GM19099 (cell line): Measurements from ENCODE around the gene GRK3.

Experiments used
- POLR2A ChIP-seq: IDR thresholded peaks from 3 replicates; pipeline ENCODE4 v1.6.1; 2011; ENCODE audit warnings: low read depth; ENCODE audit not compliant: insufficient read length; ENCODE audit errors: extremely low read depth

The GRK3 gene

DNA sequence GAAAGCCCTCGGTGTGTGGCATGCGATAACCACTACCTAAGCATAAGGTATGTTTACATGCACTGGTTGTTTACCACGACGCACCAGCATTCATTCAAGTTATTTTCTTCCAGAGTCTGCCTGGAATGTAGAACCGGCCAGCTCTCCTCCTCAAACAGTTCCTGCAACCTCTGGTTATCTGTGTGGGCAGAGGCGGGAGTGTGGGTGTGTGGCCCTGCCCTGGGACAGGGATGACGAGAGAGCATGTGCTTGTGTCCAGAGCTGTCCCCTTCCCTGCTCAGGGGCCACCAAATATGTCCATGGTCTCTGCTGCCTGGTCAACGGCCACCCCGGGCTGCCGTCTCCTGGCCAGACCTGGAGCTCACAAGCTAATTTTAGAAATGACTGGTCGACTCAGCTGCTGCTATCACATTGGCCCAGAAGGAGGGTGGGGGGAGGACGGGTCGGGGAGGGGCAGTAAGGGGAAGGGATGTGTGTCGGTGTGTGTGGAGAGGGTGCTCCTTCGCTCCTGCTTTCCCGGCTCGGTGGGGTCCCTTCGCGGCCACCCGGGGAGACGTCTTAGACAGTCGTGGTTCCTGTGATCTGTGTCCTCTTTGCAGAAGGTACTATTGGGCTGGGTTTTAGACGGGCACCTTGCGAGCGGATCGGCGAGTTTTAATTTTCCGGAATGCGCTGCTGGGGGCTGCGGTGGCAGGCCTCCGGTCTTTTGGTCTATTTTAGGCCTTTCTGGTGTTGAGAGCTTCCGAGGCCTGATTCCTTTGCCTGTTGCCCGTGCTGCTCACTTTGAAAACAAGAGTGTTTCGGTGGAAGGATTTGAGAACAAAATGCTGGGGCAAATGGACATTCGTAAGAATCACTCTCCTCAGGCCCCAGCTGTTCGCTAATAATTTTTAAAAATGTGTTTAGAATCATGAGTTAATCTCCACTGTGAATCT is 177.5 kb downstream of the GRK3 start, which contains the start of gene MYO18B:
Gene MYO18B, plus strand, starts transcription at position 497 of the 935 bp plus-strand sequence. CDS start 18,905 bp downstream, outside the sequence.
- no peak for TF ChIP-seq POLR2A

- TF ChIP-seq POLR2A = no peak
Observed at GRCh38 chr22:25742918-25743708, 178.6 kb downstream of the GRK3 start.

GRCh38 chr22:25744694-25745093 is 180.2 kb downstream of the GRK3 start:
- no peak for TF ChIP-seq POLR2A

DNA sequence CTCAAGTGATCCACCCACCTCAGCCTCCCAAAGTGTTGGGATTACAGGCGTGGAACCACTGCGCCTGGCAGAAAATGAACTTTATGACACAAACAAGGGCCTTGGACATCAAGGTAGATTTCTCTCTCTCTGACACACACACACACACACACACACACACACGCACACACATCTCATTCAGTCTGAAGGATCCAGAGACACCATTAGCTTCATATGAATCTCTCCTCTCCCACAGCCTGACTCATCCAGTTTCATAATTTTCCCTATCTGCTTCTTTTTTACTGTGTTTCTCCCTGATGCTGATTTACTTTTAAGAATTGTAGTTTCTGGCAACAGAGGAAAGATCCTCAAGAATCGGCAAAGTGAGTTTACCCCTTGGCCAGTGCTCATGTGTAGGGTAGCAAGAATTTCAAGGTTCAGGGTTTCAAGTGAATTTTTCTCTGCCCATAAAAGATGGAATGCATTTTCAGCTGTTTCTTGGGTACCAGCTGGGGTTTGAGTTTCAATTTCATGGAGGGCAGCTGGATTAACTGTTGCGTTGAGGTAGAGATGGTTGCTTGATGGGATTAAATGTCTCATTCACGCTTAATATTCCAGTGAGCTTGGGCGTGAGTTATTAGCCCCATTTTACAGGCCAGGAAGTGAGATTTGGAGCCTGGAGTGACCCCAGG is 181.0 kb downstream of the GRK3 start:
- no peak for TF ChIP-seq POLR2A

DNA sequence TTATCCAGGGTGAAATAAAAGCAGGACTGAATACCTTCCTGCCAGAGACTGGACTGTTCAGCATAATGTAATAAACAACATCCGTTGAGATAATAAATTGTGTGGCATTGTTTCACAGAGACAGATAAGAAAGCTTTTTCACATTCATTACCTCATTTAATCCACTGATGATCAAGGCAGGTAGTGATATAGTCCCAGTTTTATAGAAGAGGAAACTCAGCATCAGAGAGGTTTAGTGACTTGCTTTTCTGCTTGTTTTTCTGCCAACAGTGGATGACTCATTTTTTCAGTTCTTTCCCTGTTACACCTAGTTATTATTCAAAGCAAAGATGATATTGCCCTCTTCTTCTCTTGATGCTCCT is 181.5 kb downstream of the GRK3 start:
- no peak for TF ChIP-seq POLR2A

DNA sequence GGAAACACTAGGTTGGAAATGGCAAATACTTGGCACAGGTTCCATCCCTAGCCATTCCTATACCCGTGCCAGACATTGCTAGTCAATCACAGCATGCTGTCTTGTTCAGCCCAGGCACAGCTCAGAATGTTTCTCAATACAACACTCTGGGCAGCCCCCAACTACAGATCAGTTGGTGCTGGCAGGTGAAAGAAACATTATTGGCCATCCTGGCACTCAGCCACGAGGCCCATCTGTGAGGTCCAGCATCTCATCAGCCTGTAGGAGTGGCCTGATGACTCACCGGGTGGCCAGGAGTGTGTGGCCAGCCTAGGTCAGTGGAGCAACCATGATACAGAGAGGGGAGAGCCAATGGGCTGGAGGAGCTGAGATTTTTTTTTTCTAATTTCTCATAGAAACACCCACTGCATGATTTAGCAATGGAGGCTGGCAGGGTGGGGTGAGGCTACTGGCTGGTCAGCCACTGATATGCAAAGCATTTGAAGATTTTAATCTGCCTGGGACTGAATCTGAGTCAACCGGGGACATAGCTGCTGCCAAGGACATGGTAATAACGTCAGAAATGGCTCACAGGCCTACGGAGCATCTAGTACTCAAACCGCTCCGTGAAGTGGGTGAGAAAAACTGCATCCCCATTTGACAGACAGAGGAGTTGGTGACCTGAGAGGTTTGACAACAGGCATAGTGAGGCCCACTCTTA is 182.9 kb downstream of the GRK3 start:
- no peak for TF ChIP-seq POLR2A

DNA sequence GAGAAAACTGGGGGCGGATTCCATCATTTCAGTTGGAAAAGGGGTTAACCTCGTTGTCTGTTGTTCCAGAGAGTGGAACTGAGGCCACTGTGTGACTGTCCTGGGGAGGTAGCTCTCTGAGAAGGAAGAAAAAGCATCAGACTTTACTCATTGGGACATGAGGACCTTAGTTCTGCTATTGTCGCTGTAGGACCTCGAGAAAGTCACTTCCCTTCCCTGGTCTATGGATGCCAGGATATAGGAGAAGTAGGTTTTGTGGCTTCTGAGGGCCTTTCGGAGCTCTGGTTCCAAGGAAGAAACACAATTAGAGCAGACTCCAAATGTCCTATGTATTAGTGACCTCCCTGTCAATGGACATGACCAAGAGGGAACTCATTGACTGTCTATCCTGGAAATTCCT is 183.7 kb downstream of the GRK3 start:
- TF ChIP-seq POLR2A = no peak

DNA sequence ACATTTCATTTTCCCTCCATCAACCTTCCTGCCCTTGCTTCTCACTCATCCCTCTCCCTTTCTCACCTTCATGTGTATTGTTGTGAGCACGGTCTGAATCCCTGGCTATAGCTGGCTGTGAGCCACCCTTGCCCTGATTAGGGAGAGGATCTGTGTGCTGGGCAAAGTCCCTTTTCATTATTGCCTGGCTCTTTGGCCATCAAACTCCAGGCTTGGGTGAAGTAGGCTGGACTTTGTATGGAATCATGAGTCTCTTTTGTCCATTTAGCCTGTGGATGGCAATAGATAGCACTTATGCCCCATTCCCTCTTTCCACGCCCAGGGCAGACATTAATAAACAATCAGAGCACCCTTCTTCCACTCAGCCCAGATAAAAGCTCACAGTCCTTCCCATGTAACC is 184.2 kb downstream of the GRK3 start:
- no peak for TF ChIP-seq POLR2A

DNA sequence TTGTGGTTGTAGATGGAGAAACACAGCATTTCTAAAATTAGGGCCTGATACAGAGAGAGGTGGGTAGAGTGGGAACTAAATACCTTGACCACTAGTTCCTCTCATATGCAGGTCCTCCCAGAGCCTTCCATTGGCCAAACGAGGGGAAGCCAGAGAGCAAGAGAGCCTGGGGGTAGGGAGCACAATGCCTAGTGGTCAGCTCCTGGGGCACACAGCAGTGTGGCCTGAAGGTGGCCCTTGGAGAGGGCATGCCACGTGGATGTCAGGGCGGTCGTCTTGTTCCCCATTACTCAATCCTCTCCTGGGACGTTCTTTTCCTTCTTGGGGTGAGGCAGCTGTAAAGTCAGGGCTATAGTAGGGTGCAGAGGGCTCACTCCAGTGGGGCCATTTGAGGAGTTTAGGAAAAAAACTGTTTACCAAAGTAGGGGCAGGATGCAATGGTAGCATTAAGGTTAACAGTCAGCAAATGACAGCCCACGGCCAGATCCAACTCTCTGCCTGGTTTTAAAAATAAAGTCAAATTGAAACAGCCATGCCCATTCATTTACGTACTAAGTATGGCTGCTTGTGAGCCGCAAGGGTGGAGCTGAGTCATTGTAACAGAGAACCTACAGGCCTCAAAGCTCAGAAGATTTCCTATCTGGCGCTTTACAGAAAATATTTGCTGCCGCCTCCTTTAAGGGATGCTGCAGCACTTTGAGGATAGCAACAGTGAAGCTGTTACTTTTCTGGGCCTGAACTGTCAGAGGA is 185.1 kb downstream of the GRK3 start:
- no peak for TF ChIP-seq POLR2A

DNA sequence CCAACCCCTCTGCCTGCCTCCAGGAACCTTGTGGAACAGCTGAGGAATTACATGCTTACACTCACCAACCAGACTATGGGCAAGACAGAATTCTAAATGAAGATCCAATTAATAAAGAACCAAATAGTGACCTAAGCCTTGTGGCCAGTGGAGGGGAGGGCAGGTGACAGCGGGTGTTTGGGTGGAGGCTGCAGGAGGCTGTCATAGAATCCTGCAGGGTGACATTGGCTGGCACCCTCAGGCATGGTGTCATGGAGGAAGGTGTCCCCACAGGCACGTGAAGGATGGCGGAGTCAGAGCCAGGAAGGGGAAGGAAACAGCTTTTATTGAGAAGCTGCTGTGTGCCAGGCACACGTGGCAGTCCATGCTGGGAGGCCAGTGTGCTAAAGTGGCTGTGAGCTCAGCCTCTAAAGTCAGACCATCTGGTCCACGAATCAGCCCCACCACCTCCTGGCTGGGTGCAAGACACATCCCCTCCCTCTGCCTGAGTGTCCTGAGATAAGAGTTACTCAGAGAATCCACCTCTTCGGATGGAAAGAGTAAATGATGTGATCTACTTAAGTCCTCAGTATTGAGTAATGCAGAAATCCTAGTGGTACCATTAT is 186.2 kb downstream of the GRK3 start:
- no peak for TF ChIP-seq POLR2A

DNA sequence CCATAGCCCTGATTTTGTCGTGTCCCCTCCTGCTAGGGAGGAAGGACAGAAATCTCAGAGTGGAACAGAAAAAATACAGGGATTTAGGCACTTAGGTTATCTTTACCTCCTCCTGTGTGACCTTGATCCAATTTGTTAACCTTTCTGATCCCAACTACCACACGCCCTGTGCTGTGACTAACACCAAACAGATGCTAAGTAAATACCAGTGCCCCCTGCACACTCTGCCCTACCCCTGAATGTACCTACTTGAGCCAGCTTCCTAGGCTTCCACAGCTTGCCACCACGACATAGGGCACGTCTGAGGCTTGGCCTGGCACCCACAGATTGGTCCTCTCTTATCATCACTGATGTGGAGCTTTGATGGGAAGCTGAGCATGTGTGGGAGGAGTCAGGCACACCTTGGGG is 186.7 kb downstream of the GRK3 start:
- no peak for TF ChIP-seq POLR2A

GRCh38 chr22:25752615-25753214 is 188.2 kb downstream of the GRK3 start:
- no peak for TF ChIP-seq POLR2A

DNA sequence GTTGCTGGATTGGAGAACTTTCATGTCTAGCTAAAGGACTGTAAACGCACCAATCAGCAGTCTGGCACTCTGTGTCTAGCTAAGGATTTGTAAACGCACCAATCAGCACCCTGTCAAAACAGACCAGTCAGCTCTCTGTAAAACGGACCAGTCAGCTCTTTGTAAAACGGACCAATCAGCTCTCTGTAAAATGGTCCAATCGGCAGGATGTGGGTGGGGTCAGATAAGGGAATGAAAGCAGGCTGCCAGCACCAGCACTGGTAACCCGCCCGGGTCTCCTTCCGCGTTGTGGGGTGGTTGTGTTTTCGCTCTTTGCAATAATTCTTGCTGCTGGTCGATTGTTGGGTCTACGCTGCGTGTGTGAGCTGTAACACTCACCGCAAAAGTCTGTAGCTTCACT is 188.8 kb downstream of the GRK3 start:
- no peak for TF ChIP-seq POLR2A
